CD4-positive, alpha-beta T cell treated with Interleukin-1 beta for 1 hour (primary cell): Measurements from ENCODE around the gene RPH3AL.
"Not testable (repeated sequence)": the region's sequence is repeated elsewhere in the genome, so short reads cannot be mapped to it uniquely, and the experiment has no call there.

Source experiments
- DNase-seq, 2 donors: peaks; one replicate each; pipeline ENCODE4 v3.0.0-alpha.2; 2020 to 2022

The RPH3AL gene

DNA sequence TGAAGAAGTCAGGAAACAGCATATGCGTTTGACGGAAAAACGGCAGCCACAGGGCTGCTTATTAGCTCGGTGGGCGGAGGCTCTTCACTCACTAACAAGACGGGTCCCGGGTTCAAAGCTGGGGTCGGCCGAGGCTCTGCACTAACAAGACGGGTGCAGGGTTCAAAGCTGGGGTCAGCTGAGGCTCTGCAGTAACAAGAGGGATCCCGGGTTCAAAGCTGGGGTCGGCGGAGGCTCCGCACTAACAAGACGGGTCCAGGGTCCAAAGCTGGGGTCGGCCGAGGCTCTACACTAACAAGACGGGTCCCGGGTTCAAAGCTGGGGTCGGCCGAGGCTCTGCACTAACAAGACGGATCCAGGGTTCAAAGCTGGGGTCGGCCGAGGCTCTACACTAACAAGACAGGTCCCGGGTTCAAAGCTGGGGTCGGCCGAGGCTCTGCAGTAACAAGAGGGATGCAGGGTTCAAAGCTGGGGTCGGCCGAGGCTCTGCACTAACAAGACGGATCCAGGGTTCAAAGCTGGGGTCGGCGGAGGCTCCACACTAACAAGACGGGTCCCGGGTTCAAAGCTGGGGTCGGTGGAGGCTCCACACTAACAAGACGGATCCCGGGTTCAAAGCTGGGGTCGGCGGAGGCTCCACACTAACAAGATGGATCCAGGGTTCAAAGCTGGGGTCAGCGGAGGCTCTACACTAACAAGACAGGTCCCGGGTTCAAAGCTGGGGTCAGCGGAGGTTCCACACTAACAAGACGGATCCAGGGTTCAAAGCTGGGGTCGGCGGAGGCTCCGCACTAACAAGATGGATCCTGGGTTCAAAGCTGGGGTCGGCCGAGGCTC is 117.4 kb downstream of the RPH3AL start:
- not testable (repeated sequence) for DNase-seq

DNA sequence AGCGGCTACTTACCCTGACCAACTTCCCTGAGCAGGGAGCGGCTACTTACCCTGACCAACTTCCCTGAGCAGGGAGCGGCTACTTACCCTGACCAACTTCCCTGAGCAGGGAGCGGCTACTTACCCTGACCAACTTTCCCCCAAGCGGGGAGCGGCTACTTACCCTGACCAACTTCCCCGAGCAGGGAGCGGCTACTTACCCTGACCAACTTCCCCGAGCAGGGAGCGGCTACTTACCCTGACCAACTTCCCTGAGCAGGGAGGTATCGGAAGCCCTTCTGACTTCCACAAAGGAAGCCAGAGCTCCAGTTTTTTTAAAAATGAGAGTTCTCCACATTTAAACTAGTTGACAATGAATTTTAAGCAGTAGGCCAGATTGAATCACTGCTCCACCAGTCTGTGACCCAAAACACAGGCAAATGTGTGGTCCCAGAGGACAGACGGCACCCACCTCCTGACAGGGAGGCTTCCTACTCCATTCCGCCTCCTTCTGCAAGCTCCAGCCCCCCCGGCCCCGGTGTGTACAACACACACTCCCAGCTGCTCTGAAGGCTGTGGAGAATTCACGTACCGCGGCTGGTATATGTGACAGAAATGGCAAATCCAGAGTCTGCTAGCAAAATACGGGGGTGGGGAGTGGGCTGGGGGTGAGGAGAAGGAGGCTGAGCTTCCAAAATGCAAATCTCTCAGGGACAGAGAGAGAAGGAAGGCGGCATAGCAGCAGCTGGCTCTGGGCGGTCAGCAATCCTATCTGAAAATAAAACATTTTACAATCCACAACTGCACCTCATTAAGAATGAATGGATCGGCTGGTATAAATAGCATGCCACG is 118.2 kb downstream of the RPH3AL start:
- not testable (repeated sequence) for DNase-seq

DNA sequence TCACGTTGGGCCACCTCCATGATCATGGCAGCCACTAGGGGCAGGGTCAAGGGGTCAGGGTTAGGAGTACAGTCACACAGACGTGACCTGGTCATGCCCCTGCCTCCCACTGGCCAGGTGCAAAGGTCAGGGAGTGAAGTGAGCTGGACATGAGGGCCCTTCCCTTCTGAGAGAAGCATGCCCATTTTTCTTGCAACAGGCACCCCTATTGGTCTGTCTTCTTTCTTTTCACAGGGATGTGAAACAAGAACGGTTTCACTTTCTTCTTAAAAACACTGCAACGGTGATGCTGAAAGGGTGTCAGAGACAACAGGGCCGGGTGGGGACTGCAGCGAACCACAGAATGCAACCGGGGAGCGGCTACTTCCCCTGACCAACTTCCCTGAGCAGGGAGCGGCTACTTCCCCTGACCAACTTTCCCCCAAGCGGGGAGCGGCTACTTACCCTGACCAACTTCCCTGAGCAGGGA is 119.1 kb downstream of the RPH3AL start:
- DNase-seq = no peak

DNA sequence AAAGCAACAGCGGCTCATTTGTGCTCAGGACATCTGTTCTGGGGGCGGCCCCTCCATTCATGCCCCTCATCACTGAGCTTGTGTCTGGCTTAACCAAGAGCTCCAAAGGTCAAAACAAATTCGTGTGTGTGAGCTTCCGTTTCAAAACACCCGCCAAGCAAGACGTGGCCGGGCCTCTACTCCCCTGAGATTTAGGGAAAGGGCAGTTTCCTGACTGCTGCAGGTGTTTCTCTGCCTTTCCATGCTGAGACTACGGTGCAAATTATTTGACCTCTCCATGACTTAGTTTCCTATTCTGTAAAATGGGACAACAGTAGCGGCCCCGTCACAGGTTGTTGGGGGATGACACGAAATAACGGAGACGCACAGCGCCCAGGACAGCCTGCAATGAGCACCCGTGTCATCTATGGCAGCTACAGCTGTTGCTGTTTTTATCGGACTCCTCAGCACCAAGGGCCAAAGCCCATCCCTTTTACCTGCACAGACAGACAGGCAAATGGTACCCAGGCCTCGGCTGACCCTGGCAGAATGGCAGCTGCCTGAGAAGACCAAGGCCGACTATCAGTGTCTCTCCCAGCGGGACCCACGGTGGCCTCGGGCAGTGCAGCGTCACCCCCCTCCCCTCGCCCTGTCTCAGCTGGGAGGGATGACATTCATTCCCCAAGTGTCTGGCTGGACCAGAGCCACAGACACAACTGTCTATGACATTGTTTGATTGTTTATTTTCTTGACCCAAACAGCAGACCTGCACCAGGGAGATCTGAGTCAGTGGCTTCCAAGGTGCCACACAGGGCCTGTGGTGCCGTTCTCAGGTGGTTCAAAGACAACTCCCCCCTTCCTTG is 120.4 kb downstream of the RPH3AL start:
- no peak for DNase-seq

DNA sequence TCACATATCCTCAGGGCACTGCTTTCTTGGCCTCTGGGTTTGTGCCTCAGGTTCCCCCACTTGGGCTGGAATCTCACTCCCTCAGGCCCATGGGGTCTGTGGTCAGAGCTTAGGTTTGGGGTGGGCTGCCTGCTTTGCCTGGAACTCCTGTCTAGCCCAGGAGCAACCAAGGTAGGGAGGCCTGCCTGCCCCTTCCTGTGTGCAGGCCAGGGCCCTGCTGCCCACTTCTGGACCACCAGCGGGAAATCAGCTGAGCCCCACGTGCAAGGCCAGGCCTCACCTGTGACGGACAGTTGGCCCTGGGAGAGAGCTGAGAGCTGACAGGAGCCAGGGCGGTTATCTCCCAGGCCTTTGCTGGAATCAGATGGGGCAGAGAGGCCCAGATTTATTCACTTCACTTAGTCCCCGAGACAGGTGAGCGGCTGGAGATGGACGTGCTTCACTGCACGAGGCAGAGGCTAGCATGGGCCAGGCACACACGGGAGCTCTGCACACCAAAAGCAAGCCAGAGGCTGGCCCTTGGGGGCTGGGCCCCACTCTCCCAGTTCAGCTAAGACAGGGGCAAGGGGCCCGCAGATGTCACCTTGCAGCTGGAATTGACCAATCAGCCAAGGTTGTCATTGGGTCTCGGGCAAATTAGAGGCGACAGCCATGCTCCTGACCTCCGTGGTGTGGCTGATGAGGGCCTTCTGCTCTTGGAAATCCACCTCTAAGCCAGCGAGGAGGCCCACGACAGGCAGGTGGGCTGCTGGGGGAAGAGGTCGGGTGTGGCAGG is 121.2 kb downstream of the RPH3AL start:
- no peak for DNase-seq

DNA sequence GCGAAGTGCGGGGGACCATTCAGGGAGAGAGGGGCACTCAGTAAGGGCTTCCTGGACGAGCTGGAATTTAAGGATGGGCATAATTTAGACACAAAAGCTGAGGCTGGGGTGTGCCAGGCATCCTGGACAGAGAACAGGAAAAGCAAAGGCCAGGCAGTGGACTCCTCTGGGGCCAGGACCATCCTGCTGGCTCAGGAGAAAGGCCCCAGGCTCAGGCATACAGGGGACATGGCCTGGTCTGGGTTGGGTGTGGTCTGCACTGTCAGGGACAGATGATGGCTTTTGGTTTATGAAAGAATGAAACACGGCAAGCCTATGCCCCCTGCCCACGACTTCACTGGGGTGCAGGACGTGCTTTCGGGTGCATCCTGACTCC is 122.2 kb downstream of the RPH3AL start:
- no peak for DNase-seq

DNA sequence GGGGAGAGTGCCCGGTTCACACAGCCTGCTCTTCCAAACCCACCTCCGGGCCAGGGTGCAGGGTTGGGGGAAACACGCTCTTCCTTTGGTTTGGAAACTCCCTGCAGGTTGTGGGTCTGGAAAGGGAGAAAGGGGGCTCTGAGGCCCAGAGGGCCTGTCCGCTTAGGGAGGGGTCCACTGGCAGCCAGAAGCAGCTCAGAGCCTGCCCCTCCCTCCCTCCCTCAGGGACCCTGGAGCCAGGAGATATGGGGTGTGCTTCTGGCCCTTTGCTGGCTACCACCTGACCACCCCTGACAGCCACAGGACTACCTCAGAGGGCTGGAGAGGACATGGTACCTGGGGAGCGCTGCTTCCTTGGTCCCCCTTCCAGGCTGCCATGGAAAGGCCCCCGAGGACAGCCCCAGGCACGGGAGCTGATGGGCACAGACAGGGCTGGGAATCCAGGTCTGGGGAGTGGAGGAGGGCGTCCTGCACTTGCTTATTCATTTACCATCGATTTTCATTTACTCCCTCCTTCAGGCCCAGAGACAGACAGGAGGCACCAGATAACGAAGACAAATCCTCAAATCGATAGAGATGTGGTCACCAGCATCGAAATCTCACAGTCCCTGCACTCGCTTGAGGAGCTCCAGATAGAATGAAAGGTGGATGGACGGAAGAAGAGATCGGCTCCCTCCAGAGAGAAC is 122.8 kb downstream of the RPH3AL start:
- no peak for DNase-seq

DNA sequence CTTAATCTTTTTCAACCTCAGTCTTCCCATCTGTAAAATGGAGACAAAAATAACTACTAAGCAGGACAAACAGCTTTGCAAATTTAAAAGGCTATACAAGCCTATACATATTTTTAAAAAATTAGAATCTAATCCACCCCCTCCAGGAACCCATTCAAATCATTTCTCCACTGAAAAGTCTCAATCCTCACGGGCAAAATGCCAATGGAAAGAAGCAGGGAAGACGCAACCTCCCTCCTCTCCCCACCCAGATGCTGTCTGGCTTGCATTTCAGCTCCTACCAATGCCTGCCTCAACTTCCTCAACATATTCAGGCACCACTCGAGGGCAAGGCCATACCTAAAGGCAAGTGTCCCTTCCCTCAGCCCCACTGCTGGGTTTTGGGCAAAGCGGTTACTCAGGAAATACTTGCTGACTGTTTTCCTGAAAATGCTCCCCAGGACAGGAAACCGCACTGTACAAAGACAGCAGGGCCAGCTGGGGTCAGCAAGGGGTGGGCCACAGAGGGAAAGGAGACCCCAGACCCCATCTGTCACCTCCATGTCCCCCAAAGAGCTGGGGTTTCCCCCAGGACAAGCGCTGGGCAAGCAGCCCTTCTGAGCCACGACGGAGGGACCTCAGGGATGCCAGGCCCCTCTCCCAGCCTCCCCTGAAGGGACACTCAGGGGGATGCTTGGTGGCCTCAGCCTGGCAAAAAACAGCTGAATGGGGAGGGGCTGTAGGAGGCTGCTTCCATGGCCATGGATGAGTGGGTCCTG is 123.5 kb downstream of the RPH3AL start:
- DNase-seq = no peak

DNA sequence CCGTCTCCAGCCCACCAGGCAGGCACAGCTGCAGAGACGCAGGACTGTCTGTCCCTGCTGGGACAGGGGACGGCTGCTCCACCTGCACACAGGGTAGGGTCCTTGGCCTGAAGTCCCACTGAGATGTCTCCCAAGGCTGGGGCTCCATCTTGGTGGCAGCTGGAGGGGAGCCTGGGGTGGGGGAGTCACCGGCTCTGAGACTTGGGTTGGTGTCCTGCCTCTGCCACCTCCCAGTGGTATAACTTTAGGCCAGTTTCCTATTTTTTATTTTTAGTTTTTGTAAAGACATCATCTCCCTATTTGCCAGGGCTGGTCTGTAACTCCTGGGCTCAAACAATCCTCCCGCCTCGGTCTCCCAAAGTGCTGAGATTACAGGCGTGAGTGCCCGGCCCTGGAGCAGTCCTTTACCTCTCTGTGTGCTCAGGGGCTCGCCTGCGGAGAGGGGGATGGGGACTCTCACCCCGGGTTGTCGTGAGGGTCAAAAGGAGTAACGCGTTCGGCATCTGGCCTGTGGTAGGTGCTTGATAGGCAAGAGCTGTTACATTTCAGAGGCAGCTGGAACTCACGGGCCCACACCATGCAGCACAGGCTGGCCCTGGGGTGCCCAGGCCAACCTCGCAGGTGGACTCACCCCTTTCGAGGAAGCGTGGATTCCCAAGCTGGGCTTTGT is 124.5 kb downstream of the RPH3AL start:
- DNase-seq = no peak

DNA sequence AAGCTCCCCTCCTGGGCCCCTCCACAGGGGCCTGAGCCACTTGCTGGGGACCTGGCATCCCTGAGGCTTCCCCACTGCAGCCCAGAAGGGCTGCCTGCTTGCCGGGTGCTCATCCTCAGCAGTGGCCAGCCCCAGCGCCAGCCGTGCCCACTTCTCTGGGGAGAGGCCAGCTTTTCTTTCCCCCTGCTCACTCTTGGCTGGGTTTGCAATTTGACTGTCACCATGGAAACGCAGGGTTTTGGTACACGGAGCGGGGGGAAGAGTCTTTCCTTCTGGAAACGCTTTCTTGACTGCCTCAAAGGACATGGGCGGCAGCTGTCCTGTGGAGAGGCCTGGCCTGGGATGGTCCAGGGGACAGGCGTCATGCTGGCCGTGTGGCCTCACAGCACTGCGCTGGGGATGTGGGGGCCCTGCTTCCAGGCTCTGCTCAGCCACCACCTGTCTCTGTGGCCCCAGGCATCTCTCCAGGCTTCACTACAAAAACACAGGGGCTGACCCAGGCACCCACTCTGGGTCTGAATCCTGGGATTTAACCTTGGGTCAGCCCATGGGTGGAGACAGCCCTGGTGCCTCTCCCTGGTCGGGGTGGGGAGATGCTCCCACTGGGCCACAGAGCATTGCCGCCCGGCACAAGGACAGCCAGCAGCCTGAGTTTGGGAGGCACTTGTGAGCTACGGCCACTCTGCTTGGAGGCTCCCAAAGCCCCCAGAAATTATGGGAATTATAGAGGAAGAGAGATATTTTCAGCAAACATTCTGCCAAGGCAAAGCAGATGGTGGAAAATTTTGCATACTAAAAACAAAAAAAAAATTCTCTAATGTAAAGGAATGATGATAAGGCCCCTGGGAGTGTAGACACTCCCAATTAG is 125.3 kb downstream of the RPH3AL start:
- DNase-seq = no peak

DNA sequence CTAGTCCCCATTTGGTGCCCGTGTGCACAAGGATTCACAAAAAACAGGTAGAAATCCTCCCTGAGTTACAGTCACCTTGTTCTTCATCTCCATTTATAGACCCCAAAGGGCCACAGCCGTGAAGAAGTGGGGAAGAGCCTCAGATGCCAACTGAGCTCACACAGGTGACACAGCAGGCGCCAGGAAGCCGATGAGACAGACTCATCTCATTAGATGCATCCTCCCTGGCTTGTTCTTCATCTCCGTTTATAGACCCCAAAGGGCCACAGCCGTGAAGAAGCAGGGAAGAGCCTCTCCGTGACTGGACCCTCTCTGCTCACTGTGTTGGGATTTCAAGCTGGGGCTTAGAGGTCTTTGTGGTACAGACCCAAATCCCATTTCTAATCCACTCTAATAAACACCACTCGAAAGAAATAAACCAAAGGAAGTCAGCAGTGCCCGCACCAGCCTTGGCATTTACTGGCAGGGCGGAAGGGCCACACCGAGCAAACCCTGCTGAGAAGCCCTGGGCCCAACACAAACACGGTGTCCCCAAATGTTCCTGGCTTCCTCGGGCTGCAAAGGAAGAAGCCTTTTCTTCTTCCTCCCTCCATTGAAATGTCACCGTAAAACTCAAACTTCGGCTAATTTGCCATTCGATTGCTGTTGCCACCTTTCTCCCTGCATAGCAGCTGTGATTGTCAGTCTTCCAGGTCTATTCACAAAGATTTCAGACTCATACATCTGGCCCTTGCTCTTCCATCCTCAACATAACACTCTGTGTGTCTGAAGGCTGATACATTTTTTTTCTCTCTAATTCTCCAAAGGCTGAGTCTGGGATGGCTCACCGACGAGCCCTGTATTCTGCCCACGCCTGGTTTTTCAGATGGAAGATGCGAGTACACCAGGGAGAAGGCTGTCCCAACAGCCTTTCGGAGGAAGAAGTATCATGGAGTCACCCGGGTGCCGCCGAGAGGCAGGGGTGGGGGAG is 126.2 kb downstream of the RPH3AL start:
- DNase-seq = no peak

DNA sequence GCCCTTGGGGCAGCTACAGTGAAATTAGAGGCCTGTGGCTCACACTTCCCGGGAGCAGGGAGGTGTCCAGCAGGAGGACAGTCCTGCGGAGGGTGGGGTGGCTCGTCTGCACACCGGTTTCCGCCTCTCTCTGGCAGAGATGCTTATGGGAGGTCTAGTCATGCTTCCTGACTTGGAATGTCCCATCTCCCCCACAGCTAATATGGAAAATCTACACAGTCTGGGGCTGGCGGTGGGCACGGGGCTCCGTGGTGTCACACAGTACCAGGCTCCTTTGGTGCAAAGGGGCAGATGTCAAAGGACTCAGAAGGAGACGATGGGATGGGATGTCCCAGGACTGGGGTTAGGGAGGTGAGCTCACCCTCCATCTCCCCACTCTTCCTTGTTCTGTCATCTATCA is 127.1 kb downstream of the RPH3AL start:
- DNase-seq = no peak

DNA sequence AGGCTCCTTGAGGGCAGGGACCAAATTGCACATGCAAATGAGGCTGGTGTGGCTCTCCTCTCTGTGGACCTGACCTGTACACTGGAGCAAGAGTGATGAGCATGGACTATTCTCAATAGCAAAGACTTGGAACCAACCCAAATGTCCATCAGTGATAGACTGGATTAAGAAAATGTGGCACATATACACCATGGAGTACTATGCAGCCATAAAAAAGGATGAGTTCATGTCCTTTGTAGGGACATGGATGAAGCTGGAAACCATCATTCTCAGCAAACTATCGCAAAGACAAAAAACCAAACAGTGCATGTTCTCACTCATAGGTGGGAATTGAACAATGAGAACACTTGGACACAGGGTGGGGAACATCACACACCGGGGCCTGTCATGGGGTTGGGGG is 128.0 kb downstream of the RPH3AL start:
- DNase-seq = not testable (repeated sequence)

DNA sequence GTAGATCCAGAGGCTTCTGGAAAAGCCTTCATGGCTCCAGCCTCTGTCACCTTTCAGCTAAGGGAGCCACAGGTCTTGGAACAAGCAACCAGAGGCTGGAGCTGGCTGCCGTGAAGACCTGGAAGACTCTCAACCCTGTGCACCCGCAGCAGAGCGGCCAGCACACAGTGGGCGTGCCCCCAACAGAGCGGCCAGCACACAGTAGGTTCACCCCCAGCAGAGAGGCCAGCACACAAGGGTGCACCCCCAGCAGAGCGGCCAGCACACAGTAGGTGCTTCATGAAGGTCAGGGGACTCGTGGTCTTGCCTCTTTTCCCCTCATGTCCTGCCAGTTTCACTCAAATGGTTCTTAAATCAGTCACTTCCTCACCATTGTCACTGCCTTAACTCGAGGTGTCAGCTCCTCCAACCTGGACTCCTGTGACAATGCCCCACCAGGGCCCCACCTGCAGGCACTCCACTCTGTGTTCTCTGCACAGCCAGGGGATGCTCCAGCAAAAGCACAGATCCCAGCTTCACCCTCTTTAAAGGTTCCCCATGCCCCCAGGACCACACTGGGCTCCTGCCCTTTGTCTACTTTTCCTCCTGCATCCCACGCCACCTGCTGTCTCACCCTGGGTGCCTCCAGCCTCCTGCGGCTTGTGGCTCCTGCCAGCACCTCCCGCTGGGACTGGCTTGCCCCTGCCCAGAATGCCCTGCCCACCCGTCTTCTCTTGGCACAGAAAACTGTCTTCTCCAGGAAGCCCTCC is 128.7 kb downstream of the RPH3AL start:
- no peak for DNase-seq

DNA sequence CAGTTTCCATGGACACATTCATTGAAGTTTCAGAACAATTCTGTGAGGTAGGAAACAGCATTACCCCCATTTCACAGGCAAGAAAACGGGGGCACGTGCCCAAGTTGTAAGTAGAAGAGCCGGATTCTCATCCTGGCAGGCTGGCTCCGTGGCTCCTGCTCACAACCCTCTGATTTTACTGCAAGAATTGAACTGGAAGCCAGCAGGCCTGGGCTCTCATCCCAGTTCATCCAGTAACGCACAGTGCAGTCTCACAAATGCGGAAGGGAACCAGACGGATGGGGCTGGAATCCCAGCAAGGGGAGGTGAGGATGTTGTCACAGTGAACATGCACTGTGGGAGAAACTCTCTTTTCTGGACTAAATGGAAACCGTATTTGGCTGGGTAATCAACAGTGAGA is 130.4 kb downstream of the RPH3AL start:
- no peak for DNase-seq

DNA sequence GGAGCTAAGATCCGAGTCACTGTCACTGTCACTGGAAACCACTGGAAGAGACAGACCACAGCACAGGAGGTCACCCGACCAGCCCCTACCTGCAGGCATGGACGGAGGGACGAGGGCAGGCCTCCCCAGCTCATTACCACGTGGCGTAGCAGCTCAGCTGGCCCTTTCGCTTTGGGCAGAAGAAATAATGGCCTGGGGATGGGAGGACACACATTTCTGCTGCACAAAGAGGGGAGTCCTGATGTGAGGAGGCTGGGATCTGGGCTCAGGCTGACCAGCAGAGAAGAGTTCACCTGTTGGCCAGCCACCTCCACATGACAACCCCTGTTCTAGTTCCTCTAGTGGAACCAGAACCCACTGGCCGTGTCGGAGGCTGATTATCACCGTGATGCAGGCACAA is 132.9 kb downstream of the RPH3AL start:
- DNase-seq = no peak

DNA sequence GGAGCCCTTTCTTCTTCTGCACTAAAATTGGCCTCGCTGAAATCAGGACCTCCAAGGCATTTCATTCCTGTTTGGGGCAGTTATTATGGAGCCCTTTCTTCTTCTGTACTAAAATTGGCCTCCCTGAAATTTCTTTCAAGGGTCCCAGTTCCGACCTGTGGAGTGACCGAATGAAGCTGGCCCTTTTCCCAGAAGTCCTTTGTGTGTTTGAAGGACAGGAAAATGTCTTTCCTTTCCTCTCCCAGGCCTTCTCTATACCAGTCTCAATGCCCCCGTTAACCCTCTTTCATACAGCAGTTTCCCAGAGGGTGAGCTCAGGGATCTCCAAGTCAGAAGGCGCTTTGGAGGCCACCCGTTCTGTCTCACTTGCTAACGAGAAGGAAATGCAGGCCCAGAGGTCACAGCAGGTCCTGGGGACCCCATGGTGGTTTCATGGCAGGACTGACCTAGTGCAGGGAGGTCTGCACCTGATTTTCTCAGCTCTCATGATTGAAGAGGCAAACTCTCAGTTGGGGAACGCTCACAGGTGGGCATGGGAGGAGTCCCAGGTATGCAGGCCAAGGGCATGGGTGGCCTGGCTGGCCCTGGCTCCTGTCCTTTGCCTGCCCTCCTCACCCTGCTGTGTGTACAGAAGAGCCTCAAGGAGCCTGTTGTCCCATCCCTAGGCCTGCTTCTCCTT is 134.0 kb downstream of the RPH3AL start:
- no peak for DNase-seq
